Pancreas (tissue), 10 donors: ENCODE data around the gene MAMDC2. TPM values are rescaled to one million over a fixed set of nuclear protein-coding genes. Genes with fewer than 3 reads are reported as not detected.
"Not testable (repeated sequence)": the region's sequence is repeated elsewhere in the genome, so short reads cannot be mapped to it uniquely, and the experiment has no call there.

Experiments
- ATAC-seq, 4 donors: fragments of 200-7000 bp; cut with Tn5 transposase; one replicate each; pipeline versions ENCODE4 v1.8.0 to v1.9.1; 2020; ENCODE audit warnings: mild to moderate bottlenecking in 4 of 4, moderate library complexity in 4 of 4
- DNase-seq, 6 donors: peaks; one replicate each; pipeline ENCODE4 v3.0.0-alpha.2; 2020
- FAIRE-seq: peaks from 2 replicates; lab custom pipeline; 2012; peaks lifted over from hg19 to GRCh38; lab: Jason Lieb, UNC
- H3K27ac ChIP-seq, 4 donors: fragments of 200-600 bp; sonication (generic); 1 replicate in 3 of 4; 2 replicates in 1 of 4; pipeline versions ENCODE4 v1.5.0 to v1.8.0; 2020
- H3K27me3 ChIP-seq, 4 donors: fragments of 200-600 bp; one replicate each; pipeline ENCODE4 v1.8.0; 2021
- H3K36me3 ChIP-seq, 3 donors: fragments of 200-600 bp; sonication (generic) in 1 of 3; one replicate each; pipeline versions ENCODE4 v1.5.0 to v1.8.0; 2020 to 2021
- H3K4me1 ChIP-seq, 3 donors: fragments of 200-600 bp; one replicate each; pipeline ENCODE4 v1.8.0; 2021
- H3K4me3 ChIP-seq, 4 donors: fragments of 200-600 bp; sonication (generic) in 2 of 4; one replicate each; pipeline versions ENCODE4 v1.5.0 to v1.8.0; 2020 to 2021
- H3K9me3 ChIP-seq, 4 donors: fragments of 200-600 bp; one replicate each; pipeline ENCODE4 v1.8.0; 2021
- WGBS, 2 donors: extraction: QIAGEN DNeasy Blood & Tissue Kit; methylation state at CpG; one replicate each; pipeline ENCODE4 v1.1.7; 2013; 5-methylcytosine and 5-hydroxymethylcytosine counted together
- intact Hi-C, 3 donors: fragments of 100-400 bp; cut with DNase I; formaldehyde crosslinking; loops; one replicate each; pipeline versions ENCODE4 v1.11.1 to v1.14.2; 2022
- polyA plus RNA-seq, 2 donors: library from polyadenylated mRNA; stranded (reverse); fragments of 200-250 nt; gene quantifications; one replicate each; pipeline ENCODE4 v1.2.3, GENCODE V29; 2013
- total RNA-seq, 6 donors: library from RNA; stranded (reverse); fragmentation: NEBNext Ultra II Directional in 4 of 6; extraction: Animal tissue kit (Norgen Biotek cat#: 25700) in 4 of 6; gene quantifications; one replicate each; pipeline versions ENCODE4 v1.2.1 to v1.2.4, GENCODE V29; 2021 to 2023
- TF ChIP-seq, protein P1 (sequence below), 4 donors: fragments of 200-600 bp; sonication (generic) in 3 of 4; IDR thresholded peaks; one replicate each; pipeline versions ENCODE4 v1.5.0 to v1.8.0; 2021; ENCODE audit warnings: antibody characterized with exemption in 4 of 4
- donor health status: healthy with polysubstance abuse.
- donor health status: DM: no; HTN: no; CAD: no; lungs with moderate emphysema.
- donor health status: DM: no; HTN: no; CAD: no.
- donor health status: control.
- donor health status: control.
- donor health status: Bipolar disorder and iron deficiency.
- donor health status: DM: yes; HTN: yes; CAD: no.
- donor health status: DM: no; HTN: no; CAD: no.
- donor health status: DM: no; HTN: no; CAD: no.
- donor health status: DM: yes; HTN: yes; CAD: no.

MAMDC2 gene
- total and polyA plus RNA-seq, 8 donors: 0.95 to 4.7 (median 1.3) TPM

- FAIRE-seq: no peak
- H3K9me3 ChIP-seq: no peaks in the 10 kb centered on the region
- H3K27me3 ChIP-seq: no peaks in the 10 kb centered on the region
- TF ChIP-seq, protein P1, sequence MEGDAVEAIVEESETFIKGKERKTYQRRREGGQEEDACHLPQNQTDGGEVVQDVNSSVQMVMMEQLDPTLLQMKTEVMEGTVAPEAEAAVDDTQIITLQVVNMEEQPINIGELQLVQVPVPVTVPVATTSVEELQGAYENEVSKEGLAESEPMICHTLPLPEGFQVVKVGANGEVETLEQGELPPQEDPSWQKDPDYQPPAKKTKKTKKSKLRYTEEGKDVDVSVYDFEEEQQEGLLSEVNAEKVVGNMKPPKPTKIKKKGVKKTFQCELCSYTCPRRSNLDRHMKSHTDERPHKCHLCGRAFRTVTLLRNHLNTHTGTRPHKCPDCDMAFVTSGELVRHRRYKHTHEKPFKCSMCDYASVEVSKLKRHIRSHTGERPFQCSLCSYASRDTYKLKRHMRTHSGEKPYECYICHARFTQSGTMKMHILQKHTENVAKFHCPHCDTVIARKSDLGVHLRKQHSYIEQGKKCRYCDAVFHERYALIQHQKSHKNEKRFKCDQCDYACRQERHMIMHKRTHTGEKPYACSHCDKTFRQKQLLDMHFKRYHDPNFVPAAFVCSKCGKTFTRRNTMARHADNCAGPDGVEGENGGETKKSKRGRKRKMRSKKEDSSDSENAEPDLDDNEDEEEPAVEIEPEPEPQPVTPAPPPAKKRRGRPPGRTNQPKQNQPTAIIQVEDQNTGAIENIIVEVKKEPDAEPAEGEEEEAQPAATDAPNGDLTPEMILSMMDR (IDR thresholded peaks at IDR 0.05): no peak
- H3K27ac ChIP-seq: no peak overlapping the region
- WGBS, 2 donors: 70 to 82% methylated on average over 3 of the region's 3 CpGs
- intact Hi-C loops: no loop called here
- peaks cover 0 to 8% (median 0%) of the 10 kb centered on the region in 3 donors for H3K4me1 ChIP-seq
- no peak for DNase-seq
- ATAC-seq: no peak
- no peaks in the 10 kb centered on the region for H3K36me3 ChIP-seq
- H3K4me3 ChIP-seq: no peak overlapping the region
These were observed 185.9 kb downstream of the MAMDC2 start for GRCh38 chr9:70229579-70229978.

DNA sequence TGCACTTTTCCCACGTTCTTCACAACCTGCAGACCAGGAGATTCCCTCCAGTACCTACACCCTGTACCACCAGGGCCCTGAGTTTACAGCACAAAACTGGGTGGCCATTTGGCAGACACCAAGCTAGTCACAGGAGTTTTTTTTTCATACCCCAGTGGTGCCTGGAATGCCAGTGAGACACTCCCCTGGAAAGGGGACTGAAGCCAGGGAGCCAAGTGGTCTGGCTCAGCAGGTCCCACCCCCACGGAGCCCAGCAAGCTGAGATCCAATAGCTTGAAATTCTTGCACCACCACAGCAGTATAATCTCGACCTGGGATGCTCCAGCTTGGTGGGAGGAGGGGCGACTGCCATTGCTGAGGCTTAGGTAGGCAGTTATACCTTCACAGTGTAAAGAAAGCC, 188.8 kb downstream of the MAMDC2 start:
- Histone ChIP-seq H3K27me3 (no peaks in the 10 kb centered on the region), H3K4me3 (no peak overlapping the region), H3K9me3 (no peaks in the 10 kb centered on the region), H3K27ac (no peak overlapping the region), H3K36me3 (no peaks in the 10 kb centered on the region), H3K4me1 (peaks cover 0 to 7% (median 0%) of the 10 kb centered on the region in 3 donors)
- WGBS, 2 donors: 46 to 49% methylated on average over 4 of the region's 4 CpGs
- DNase-seq: no peak
- intact Hi-C loops: no loop called here
- no peak for FAIRE-seq
- TF ChIP-seq, protein P1 (IDR thresholded peaks at IDR 0.05): no peak
- ATAC-seq: no peak

GRCh38 chr9:70234208-70234607, 190.6 kb downstream of the MAMDC2 start:
- FAIRE-seq: not testable (repeated sequence)

GRCh38 chr9:70245952-70246351, 202.3 kb downstream of the MAMDC2 start:
- ATAC-seq, H3K36me3 ChIP-seq, H3K27me3 ChIP-seq, H3K27ac ChIP-seq, DNase-seq, H3K4me1 ChIP-seq, FAIRE-seq, H3K4me3 ChIP-seq, H3K9me3 ChIP-seq, intact Hi-C loops: not testable (repeated sequence)
- 96 to 100% methylated on average over 1 of the region's 1 CpG for WGBS, 2 donors

More at GRCh38 chr9:70234208-70234607, 190.6 kb downstream of the MAMDC2 start:
- DNase-seq, H3K4me3 ChIP-seq, H3K4me1 ChIP-seq, ATAC-seq, intact Hi-C loops, H3K36me3 ChIP-seq, H3K27me3 ChIP-seq, H3K9me3 ChIP-seq, H3K27ac ChIP-seq: not testable (repeated sequence)
- WGBS, 2 donors: 89 to 92% methylated on average over 9 of the region's 9 CpGs

- 87 to 98% methylated on average over 1 of the region's 1 CpG for WGBS, 2 donors
- Histone ChIP-seq H3K9me3 (peaks cover 0 to 4% (median 0%) of the 10 kb centered on the region in 4 donors), H3K4me1 (peaks cover 0 to 15% (median 10%) of the 10 kb centered on the region in 3 donors), H3K27me3 (no peaks in the 10 kb centered on the region), H3K36me3 (no peaks in the 10 kb centered on the region), H3K4me3 (no peak overlapping the region), H3K27ac (no peak overlapping the region)
- ATAC-seq (no peak), DNase-seq (no peak), FAIRE-seq (no peak)
- TF ChIP-seq, protein P1 (IDR thresholded peaks at IDR 0.05): no peak
- intact Hi-C loops: no loop called here
These were observed 206.6 kb downstream of the MAMDC2 start for GRCh38 chr9:70250221-70250620.

DNA sequence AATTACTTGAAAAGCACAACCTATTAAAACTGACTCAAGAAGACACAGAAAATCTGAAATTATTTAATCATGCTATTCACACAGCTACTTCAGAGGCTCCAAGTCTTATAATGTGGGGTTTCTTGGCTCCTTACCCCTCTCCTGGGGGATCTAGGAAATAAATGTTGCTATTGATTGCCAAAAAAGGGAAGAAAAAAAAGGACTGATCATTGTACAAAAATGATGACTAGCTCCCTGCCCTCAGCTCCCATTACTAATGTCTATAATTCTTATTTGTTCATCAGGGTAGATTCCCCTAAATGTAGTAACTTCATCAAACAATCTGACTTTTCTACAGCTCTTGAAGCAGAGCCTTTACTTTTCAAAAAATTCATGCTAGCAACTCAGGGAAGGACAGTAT, 211.8 kb downstream of the MAMDC2 start:
- Histone ChIP-seq H3K27ac (peak overlapping the region; percentile 44 to 99 (median 92)), H3K4me1 (peaks cover 0 to 37% (median 25%) of the 10 kb centered on the region in 3 donors), H3K4me3 (peak overlapping the region in 3 of 4 donors; percentile 5 to 84 (median 66)), H3K36me3 (no peaks in the 10 kb centered on the region), H3K9me3 (peaks cover 0 to 4% (median 0%) of the 10 kb centered on the region in 4 donors), H3K27me3 (no peaks in the 10 kb centered on the region)
- ATAC-seq (no peak), DNase-seq (no peak), FAIRE-seq (no peak)
- intact Hi-C loops: no loop called here
- TF ChIP-seq, protein P1 (IDR thresholded peaks at IDR 0.05): no peak
